Left lung (tissue), 10 donors: ENCODE results near the gene DOCK8. TPM values are rescaled to one million over a fixed set of nuclear protein-coding genes. Genes with fewer than 3 reads are reported as not detected.

Experiments used
- ATAC-seq: fragments of 200-7000 bp; cut with Tn5 transposase; one replicate; pipeline ENCODE4 v1.9.1; 2020; ENCODE audit warnings: moderate library complexity
- DNase-seq, 4 donors: peaks; one replicate each; pipeline ENCODE4 v3.0.0-alpha.2; 2013 to 2020
- H3K27ac ChIP-seq, 2 donors: fragments of 200-600 bp; sonication (generic) in 1 of 2; one replicate each; pipeline versions ENCODE4 v1.5.0 to v1.8.0; 2020 to 2021
- H3K27me3 ChIP-seq, 2 donors: fragments of 200-600 bp; sonication (generic) in 1 of 2; one replicate each; pipeline versions ENCODE4 v1.5.0 to v1.8.0; 2020 to 2021
- H3K36me3 ChIP-seq, 2 donors: fragments of 200-600 bp; sonication (generic) in 1 of 2; one replicate each; pipeline versions ENCODE4 v1.5.0 to v1.8.0; 2020 to 2021
- H3K4me1 ChIP-seq, 2 donors: fragments of 200-600 bp; one replicate each; pipeline ENCODE4 v1.8.0; 2021
- H3K4me3 ChIP-seq, 2 donors: fragments of 200-600 bp; sonication (generic) in 1 of 2; one replicate each; pipeline versions ENCODE4 v1.5.0 to v1.8.0; 2020 to 2021; ENCODE audit warnings: mild to moderate bottlenecking in 1 of 2
- H3K9me3 ChIP-seq, 2 donors: fragments of 200-600 bp; sonication (generic) in 1 of 2; one replicate each; pipeline versions ENCODE4 v1.5.0 to v1.8.0; 2020 to 2021
- intact Hi-C, 2 donors: fragments of 100-400 bp; cut with DNase I; formaldehyde crosslinking; loops; one replicate each; pipeline versions ENCODE4 v1.11.2 to v1.14.2; 2022
- polyA plus RNA-seq, 6 donors: library from polyadenylated mRNA; unstranded; fragments of 120-200 nt; gene quantifications; one replicate each; pipeline ENCODE4 v1.2.1, GENCODE V29; 2013; ENCODE audit not compliant: insufficient read length in 6 of 6
- total RNA-seq, 2 donors: library from RNA; stranded (reverse); fragmentation: NEBNext Ultra II Directional; extraction: Animal tissue kit (Norgen Biotek cat#: 25700); gene quantifications; one replicate each; pipeline ENCODE4 v1.2.1, GENCODE V29; 2021
- TF ChIP-seq, protein P1 (sequence below), 2 donors: fragments of 200-600 bp; sonication (generic) in 1 of 2; IDR thresholded peaks; one replicate each; pipeline versions ENCODE4 v1.5.0 to v1.8.0; 2021; ENCODE audit warnings: antibody characterized with exemption in 2 of 2
- donor health status: DM: no; HTN: yes; CAD: no.
- donor health status: DM: no; HTN: no; CAD: no.

DOCK8 gene
- total and polyA plus RNA-seq, 8 donors, result 5.9 to 95.9 (median 8.5) TPM

DNA sequence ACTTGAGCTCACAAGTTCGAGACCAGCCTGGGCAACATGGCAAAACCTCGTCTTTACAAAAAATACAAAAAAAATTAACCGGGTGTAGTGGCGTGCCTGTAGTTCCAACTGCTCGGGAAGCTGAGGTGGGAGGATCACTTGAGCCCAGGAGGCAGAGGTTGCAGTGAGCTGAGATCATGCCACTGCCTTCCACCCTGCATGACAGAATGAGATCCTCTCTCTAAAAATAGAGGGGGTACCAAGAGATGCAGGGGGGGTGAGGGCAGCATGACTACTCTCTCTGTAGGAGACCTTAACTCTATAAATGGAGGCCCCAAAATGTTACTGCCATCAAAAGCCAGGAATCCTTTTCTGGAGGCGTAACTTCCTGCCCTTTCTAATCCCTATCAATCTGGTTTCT lies 243.9 kb downstream of the DOCK8 start:
- TF ChIP-seq, protein P1, sequence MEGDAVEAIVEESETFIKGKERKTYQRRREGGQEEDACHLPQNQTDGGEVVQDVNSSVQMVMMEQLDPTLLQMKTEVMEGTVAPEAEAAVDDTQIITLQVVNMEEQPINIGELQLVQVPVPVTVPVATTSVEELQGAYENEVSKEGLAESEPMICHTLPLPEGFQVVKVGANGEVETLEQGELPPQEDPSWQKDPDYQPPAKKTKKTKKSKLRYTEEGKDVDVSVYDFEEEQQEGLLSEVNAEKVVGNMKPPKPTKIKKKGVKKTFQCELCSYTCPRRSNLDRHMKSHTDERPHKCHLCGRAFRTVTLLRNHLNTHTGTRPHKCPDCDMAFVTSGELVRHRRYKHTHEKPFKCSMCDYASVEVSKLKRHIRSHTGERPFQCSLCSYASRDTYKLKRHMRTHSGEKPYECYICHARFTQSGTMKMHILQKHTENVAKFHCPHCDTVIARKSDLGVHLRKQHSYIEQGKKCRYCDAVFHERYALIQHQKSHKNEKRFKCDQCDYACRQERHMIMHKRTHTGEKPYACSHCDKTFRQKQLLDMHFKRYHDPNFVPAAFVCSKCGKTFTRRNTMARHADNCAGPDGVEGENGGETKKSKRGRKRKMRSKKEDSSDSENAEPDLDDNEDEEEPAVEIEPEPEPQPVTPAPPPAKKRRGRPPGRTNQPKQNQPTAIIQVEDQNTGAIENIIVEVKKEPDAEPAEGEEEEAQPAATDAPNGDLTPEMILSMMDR (IDR thresholded peaks at IDR 0.05), result no peak
- no peaks in the 10 kb centered on the region for H3K27me3 ChIP-seq
- intact Hi-C loops, result no loop called here
- ATAC-seq (no peak), DNase-seq (no peak)
- no peaks in the 10 kb centered on the region for H3K9me3 ChIP-seq
- H3K4me1 ChIP-seq, result no peaks in the 10 kb centered on the region
- peaks cover 0 to 65% of the 10 kb centered on the region in 2 donors for H3K36me3 ChIP-seq
- no peak overlapping the region for H3K4me3 ChIP-seq
- no peak overlapping the region for H3K27ac ChIP-seq

DNA sequence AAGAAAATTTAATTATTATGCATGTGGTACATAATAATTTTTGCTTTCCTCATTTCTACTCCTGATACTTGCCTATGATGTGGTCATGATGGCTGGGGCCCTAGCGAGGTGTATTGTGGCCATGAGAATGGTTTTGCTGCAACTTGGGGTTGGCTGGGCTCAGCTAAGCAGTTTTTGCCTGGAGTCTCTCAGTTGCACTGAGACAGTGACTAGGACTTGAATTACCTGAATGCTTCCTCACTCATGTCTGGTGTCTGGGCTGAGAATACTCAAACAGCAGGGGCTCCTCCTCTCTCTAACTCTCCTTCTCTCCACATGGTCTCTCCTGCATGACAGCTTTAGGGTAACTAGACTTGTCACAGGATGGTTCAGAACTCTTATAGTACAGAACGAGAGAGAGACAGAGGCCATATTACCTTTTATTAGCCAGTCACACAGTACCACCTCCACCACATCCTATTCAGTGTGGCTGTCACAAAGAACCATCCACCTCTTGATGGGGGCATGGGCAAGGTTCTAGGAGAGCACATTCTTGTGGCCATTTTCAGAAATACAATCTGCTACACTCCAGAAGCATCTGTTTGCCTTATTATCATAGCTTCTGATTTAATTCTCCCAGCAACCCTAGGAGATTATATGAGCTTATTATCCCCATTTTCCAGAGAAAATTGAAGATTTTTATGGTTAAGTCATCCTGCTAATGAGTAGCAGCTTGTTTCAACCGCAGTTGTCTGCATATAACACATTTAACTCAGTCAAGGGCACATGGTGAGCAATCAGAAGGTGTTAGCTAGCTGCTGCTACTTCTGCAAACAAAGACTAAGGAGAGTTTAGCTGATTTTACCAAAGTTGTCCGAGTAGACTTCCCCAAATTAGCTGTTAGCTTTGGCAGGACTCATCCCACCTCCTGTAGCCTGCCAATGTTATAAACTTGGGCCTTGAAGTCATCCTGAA lies 245.1 kb downstream of the DOCK8 start:
- TF ChIP-seq, protein P1 (IDR thresholded peaks at IDR 0.05), result no peak
- H3K4me3 ChIP-seq, result no peak overlapping the region
- no peak overlapping the region for H3K27ac ChIP-seq
- intact Hi-C loops, result no loop called here
- no peak for ATAC-seq
- H3K36me3 ChIP-seq, result peaks cover 0 to 65% of the 10 kb centered on the region in 2 donors
- H3K27me3 ChIP-seq, result no peaks in the 10 kb centered on the region
- H3K9me3 ChIP-seq, result no peaks in the 10 kb centered on the region
- H3K4me1 ChIP-seq, result no peaks in the 10 kb centered on the region
- DNase-seq, result no peak

DNA sequence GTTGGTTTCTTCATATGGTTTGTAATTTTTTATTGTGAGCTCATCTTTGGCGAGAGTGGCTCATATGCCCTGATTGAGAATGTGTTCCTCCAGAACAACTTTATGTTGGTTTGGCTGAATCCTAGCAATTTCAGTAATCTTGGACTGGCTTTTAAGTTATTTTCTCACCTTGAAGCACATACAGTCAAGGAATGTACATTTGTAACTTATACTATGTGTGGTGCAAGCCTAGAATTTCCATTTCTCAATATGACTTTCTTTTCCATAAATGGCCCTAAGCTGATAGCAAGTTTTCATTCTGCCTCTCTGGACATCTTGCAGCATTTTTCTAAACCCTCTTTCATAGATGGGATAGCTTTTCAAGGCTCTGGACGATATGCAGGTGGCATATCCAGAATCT lies 247.5 kb downstream of the DOCK8 start:
- Histone ChIP-seq H3K4me3 (no peak overlapping the region), H3K27ac (no peak overlapping the region), H3K27me3 (no peaks in the 10 kb centered on the region), H3K9me3 (no peaks in the 10 kb centered on the region), H3K36me3 (peaks cover 0 to 59% of the 10 kb centered on the region in 2 donors), H3K4me1 (no peaks in the 10 kb centered on the region)
- TF ChIP-seq, protein P1 (IDR thresholded peaks at IDR 0.05), result no peak
- ATAC-seq, result no peak
- intact Hi-C loops, result no loop called here
- no peak for DNase-seq

DNA sequence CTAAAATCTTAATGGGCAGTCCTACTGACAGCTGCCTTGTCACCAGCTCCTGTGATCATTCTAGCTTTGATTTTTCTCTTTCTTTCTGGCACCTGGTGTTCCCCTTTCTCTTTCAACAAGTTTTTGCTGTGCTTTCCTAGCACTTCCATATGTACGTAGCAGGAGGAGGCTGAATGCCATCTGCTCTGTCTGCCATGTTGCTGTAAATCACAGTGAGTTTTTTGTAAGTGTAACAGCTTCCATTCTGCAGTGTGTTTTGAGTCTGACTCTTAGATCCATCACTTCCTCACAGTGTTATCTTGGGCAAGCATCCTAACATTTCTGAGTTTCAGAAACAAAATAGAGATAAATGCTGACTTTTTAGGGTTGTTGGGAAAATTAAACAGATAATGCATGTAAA lies 247.9 kb downstream of the DOCK8 start:
- TF ChIP-seq, protein P1 (IDR thresholded peaks at IDR 0.05), result no peak
- Histone ChIP-seq H3K9me3 (no peaks in the 10 kb centered on the region), H3K4me3 (no peak overlapping the region), H3K27me3 (no peaks in the 10 kb centered on the region), H3K27ac (no peak overlapping the region), H3K36me3 (peaks cover 0 to 54% of the 10 kb centered on the region in 2 donors), H3K4me1 (no peaks in the 10 kb centered on the region)
- ATAC-seq, result no peak
- no peak for DNase-seq
- intact Hi-C loops, result no loop called here

DNA sequence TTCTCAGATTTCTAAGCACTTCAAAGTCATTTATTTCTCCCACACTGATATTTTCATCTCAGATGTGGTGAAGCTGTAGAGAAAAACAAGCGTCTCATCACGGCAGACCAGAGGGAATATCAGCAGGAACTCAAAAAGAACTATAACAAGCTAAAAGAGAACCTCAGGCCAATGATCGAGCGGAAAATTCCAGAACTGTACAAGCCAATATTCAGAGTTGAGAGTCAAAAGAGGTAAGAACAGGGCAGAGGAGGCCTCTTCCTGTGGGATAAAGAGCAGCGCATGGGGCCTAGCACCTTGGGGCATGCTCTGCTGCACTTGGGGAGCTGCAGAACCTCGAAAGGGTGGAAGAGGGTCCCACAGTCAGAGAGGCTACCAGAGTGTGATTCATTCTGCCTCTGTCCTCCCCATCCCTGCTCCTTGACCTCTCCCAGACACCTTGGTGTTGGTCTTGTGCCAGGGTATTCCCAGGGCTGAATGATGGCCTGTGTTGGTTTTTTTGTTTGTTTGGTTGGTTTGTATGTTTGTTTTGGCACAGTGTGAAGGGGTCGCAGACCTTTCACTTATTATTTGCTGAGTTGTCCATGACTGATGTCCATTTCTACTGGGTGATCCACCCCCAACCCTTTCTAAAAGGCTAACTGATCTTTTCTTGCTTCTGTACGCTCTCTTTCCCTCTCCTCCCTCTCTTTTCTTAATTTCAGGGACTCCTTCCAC lies 248.9 kb downstream of the DOCK8 start:
- Histone ChIP-seq H3K27ac (no peak overlapping the region), H3K4me1 (peaks cover 0 to 5% of the 10 kb centered on the region in 2 donors), H3K4me3 (no peak overlapping the region), H3K36me3 (peaks cover 0 to 45% of the 10 kb centered on the region in 2 donors), H3K27me3 (no peaks in the 10 kb centered on the region), H3K9me3 (no peaks in the 10 kb centered on the region)
- ATAC-seq (no peak), DNase-seq (no peak)
- TF ChIP-seq, protein P1 (IDR thresholded peaks at IDR 0.05), result no peak
- intact Hi-C loops, result no loop called here
